Activated naive CD4-positive, alpha-beta T cell treated with anti-CD3 and anti-CD28 coated beads, Interleukin-2, amount 10 ng/mL, durations not matched to agents 7 days and 5 days (primary cell): ENCODE results near the gene CAMTA1.

Experiments
- CTCF ChIA-PET: fragments of 350-600 bp; sonication (Branson Sonifier 250); formaldehyde crosslinking; loops from one replicate; lab custom pipeline; 2021; ENCODE audit warnings: antibody characterized with exemption; lab: Charles Lee
- DNase-seq: peaks from one replicate; pipeline ENCODE4 v3.0.0-alpha.2; 2020
- H3K27ac Mint-ChIP-seq: one replicate; pipeline ENCODE4 v1.8.0; 2021; ENCODE audit warnings: mild to moderate bottlenecking, moderate library complexity, mixed read lengths
- H3K27me3 Mint-ChIP-seq: one replicate; pipeline ENCODE4 v1.8.0; 2021; ENCODE audit warnings: mild to moderate bottlenecking, mixed read lengths
- H3K36me3 Mint-ChIP-seq: one replicate; pipeline ENCODE4 v1.8.0; 2021; ENCODE audit warnings: mixed read lengths
- H3K4me1 Mint-ChIP-seq: one replicate; pipeline ENCODE4 v1.8.0; 2021; ENCODE audit warnings: mixed read lengths
- H3K4me3 Mint-ChIP-seq: one replicate; pipeline ENCODE4 v1.8.0; 2021; ENCODE audit warnings: mild to moderate bottlenecking, moderate library complexity, mixed read lengths
- H3K9me3 Mint-ChIP-seq: one replicate; pipeline ENCODE4 v1.8.0; 2021; ENCODE audit warnings: mixed read lengths

CAMTA1 gene

GRCh38 chr1:6981595-6981994 lies 196.3 kb downstream of the CAMTA1 start:
- Mint-ChIP-seq H3K4me1 (no peaks in the 10 kb centered on the region), H3K4me3 (no peak overlapping the region), H3K36me3 (no peaks in the 10 kb centered on the region), H3K27ac (no peak overlapping the region), H3K9me3 (no peaks in the 10 kb centered on the region), H3K27me3 (no peaks in the 10 kb centered on the region)
- DNase-seq: no peak
- CTCF ChIA-PET: no interaction called here

GRCh38 chr1:6982443-6982842 lies 197.2 kb downstream of the CAMTA1 start:
- Mint-ChIP-seq H3K27ac (no peak overlapping the region), H3K9me3 (no peaks in the 10 kb centered on the region), H3K4me1 (no peaks in the 10 kb centered on the region), H3K36me3 (no peaks in the 10 kb centered on the region), H3K27me3 (no peaks in the 10 kb centered on the region), H3K4me3 (no peak overlapping the region)
- DNase-seq: no peak
- CTCF ChIA-PET: no interaction called here

GRCh38 chr1:6982860-6983259 lies 197.6 kb downstream of the CAMTA1 start:
- no peak overlapping the region for H3K4me3 Mint-ChIP-seq
- H3K27ac Mint-ChIP-seq: no peak overlapping the region
- no peak for DNase-seq
- no peaks in the 10 kb centered on the region for H3K9me3 Mint-ChIP-seq
- peaks cover 4% of the 10 kb centered on the region for H3K27me3 Mint-ChIP-seq
- H3K36me3 Mint-ChIP-seq: no peaks in the 10 kb centered on the region
- CTCF ChIA-PET: no interaction called here
- H3K4me1 Mint-ChIP-seq: no peaks in the 10 kb centered on the region

- Mint-ChIP-seq H3K27me3 (peaks cover 11% of the 10 kb centered on the region), H3K4me1 (no peaks in the 10 kb centered on the region), H3K4me3 (no peak overlapping the region), H3K9me3 (no peaks in the 10 kb centered on the region), H3K27ac (no peak overlapping the region), H3K36me3 (no peaks in the 10 kb centered on the region)
- DNase-seq: no peak
- CTCF ChIA-PET: no interaction called here
Measured at GRCh38 chr1:6984536-6984935, 199.3 kb downstream of the CAMTA1 start.

GRCh38 chr1:6984986-6985385 lies 199.7 kb downstream of the CAMTA1 start:
- no peak overlapping the region for H3K4me3 Mint-ChIP-seq
- no peaks in the 10 kb centered on the region for H3K36me3 Mint-ChIP-seq
- H3K4me1 Mint-ChIP-seq: no peaks in the 10 kb centered on the region
- H3K27ac Mint-ChIP-seq: no peak overlapping the region
- no peak for DNase-seq
- no peaks in the 10 kb centered on the region for H3K9me3 Mint-ChIP-seq
- CTCF ChIA-PET: no interaction called here
- peaks cover 11% of the 10 kb centered on the region for H3K27me3 Mint-ChIP-seq

GRCh38 chr1:6985549-6986276 lies 200.5 kb downstream of the CAMTA1 start:
- Mint-ChIP-seq H3K27me3 (peaks cover 11% of the 10 kb centered on the region), H3K9me3 (no peaks in the 10 kb centered on the region), H3K36me3 (no peaks in the 10 kb centered on the region), H3K4me3 (no peak overlapping the region), H3K27ac (no peak overlapping the region), H3K4me1 (no peaks in the 10 kb centered on the region)
- CTCF ChIA-PET: no interaction called here
- DNase-seq: no peak

- Mint-ChIP-seq H3K4me1 (no peaks in the 10 kb centered on the region), H3K4me3 (no peak overlapping the region), H3K9me3 (no peaks in the 10 kb centered on the region), H3K27ac (no peak overlapping the region), H3K27me3 (peaks cover 11% of the 10 kb centered on the region), H3K36me3 (no peaks in the 10 kb centered on the region)
- DNase-seq: no peak
- CTCF ChIA-PET: no interaction called here
Measured at GRCh38 chr1:6986281-6986680, 201.0 kb downstream of the CAMTA1 start.

GRCh38 chr1:6987940-6988339 lies 202.7 kb downstream of the CAMTA1 start:
- Mint-ChIP-seq H3K36me3 (no peaks in the 10 kb centered on the region), H3K9me3 (no peaks in the 10 kb centered on the region), H3K27me3 (peaks cover 16% of the 10 kb centered on the region), H3K27ac (no peak overlapping the region), H3K4me1 (no peaks in the 10 kb centered on the region), H3K4me3 (no peak overlapping the region)
- CTCF ChIA-PET: no interaction called here
- no peak for DNase-seq

- CTCF ChIA-PET: no interaction called here
- no peaks in the 10 kb centered on the region for H3K4me1 Mint-ChIP-seq
- no peak overlapping the region for H3K27ac Mint-ChIP-seq
- H3K4me3 Mint-ChIP-seq: no peak overlapping the region
- peaks cover 16% of the 10 kb centered on the region for H3K27me3 Mint-ChIP-seq
- no peaks in the 10 kb centered on the region for H3K36me3 Mint-ChIP-seq
- H3K9me3 Mint-ChIP-seq: no peaks in the 10 kb centered on the region
- no peak for DNase-seq
Measured at GRCh38 chr1:6988796-6989195, 203.5 kb downstream of the CAMTA1 start.

GRCh38 chr1:6989212-6990159 lies 204.2 kb downstream of the CAMTA1 start:
- H3K9me3 Mint-ChIP-seq: no peaks in the 10 kb centered on the region
- no peak for DNase-seq
- H3K4me3 Mint-ChIP-seq: no peak overlapping the region
- CTCF ChIA-PET: no interaction called here
- peaks cover 16% of the 10 kb centered on the region for H3K27me3 Mint-ChIP-seq
- H3K27ac Mint-ChIP-seq: no peak overlapping the region
- no peaks in the 10 kb centered on the region for H3K4me1 Mint-ChIP-seq
- H3K36me3 Mint-ChIP-seq: no peaks in the 10 kb centered on the region

GRCh38 chr1:6991266-6991665 lies 206.0 kb downstream of the CAMTA1 start:
- CTCF ChIA-PET: no interaction called here
- Mint-ChIP-seq H3K27me3 (peaks cover 20% of the 10 kb centered on the region), H3K4me1 (no peaks in the 10 kb centered on the region), H3K27ac (no peak overlapping the region), H3K36me3 (no peaks in the 10 kb centered on the region), H3K4me3 (no peak overlapping the region), H3K9me3 (no peaks in the 10 kb centered on the region)
- no peak for DNase-seq

- CTCF ChIA-PET: no interaction called here
- Mint-ChIP-seq H3K36me3 (no peaks in the 10 kb centered on the region), H3K27me3 (peaks cover 12% of the 10 kb centered on the region), H3K9me3 (no peaks in the 10 kb centered on the region), H3K27ac (no peak overlapping the region), H3K4me3 (no peak overlapping the region), H3K4me1 (no peaks in the 10 kb centered on the region)
- no peak for DNase-seq
Measured at GRCh38 chr1:6995789-6996188, 210.5 kb downstream of the CAMTA1 start.

GRCh38 chr1:6996371-6996770 lies 211.1 kb downstream of the CAMTA1 start:
- CTCF ChIA-PET: no interaction called here
- H3K4me3 Mint-ChIP-seq: no peak overlapping the region
- no peaks in the 10 kb centered on the region for H3K4me1 Mint-ChIP-seq
- H3K27ac Mint-ChIP-seq: no peak overlapping the region
- H3K27me3 Mint-ChIP-seq: peaks cover 12% of the 10 kb centered on the region
- DNase-seq: no peak
- H3K9me3 Mint-ChIP-seq: no peaks in the 10 kb centered on the region
- H3K36me3 Mint-ChIP-seq: no peaks in the 10 kb centered on the region

GRCh38 chr1:6996866-6997265 lies 211.6 kb downstream of the CAMTA1 start:
- no peaks in the 10 kb centered on the region for H3K9me3 Mint-ChIP-seq
- H3K4me1 Mint-ChIP-seq: no peaks in the 10 kb centered on the region
- no peak for DNase-seq
- no peak overlapping the region for H3K27ac Mint-ChIP-seq
- CTCF ChIA-PET: no interaction called here
- no peaks in the 10 kb centered on the region for H3K36me3 Mint-ChIP-seq
- H3K27me3 Mint-ChIP-seq: peaks cover 12% of the 10 kb centered on the region
- H3K4me3 Mint-ChIP-seq: no peak overlapping the region

- H3K27me3 Mint-ChIP-seq: peaks cover 8% of the 10 kb centered on the region
- DNase-seq: no peak
- no peaks in the 10 kb centered on the region for H3K4me1 Mint-ChIP-seq
- no peaks in the 10 kb centered on the region for H3K36me3 Mint-ChIP-seq
- CTCF ChIA-PET: no interaction called here
- H3K4me3 Mint-ChIP-seq: no peak overlapping the region
- H3K27ac Mint-ChIP-seq: no peak overlapping the region
- no peaks in the 10 kb centered on the region for H3K9me3 Mint-ChIP-seq
Measured at GRCh38 chr1:6998267-6998666, 213.0 kb downstream of the CAMTA1 start.
